KG1 (cell line): Measurements from ENCODE around the gene RNF213.

Experiments used
- DNase-seq: peaks from one replicate; lab custom pipeline; 2025; lab: John Stamatoyannopoulos, UW

RNF213 gene

DNA sequence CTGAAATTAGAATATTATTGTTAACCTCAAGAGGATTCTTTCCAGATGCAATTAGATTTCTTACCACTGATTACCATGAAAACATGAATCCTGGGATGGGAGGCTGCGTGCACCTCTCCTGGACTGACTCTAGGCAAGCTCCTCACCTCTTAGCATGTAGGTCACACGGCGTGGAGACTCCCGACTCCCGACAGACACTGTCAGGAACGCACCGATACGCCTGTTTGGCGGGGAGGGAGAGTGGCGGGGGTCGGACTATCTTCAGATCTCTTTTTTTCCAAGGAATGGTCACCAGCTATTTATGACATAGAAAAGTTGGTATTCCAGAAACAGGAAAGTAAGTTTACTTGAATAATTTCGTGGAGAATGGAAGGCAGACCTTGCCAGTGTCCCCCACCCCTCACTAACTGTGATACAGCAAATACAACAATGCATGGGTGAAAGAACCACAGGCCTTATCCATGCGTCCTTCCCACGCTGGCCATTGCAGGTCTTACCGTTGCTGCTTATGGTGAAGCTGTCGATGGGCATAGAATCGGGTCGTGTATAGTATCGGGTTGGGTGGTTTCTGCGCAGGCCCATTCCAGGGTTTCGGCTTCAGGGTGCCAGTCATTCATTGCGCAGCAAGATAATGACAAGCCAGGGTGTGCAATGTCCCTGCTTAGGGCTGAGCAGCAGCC is 91.7 kb downstream of the RNF213 start:
- DNase-seq: no peak

DNA sequence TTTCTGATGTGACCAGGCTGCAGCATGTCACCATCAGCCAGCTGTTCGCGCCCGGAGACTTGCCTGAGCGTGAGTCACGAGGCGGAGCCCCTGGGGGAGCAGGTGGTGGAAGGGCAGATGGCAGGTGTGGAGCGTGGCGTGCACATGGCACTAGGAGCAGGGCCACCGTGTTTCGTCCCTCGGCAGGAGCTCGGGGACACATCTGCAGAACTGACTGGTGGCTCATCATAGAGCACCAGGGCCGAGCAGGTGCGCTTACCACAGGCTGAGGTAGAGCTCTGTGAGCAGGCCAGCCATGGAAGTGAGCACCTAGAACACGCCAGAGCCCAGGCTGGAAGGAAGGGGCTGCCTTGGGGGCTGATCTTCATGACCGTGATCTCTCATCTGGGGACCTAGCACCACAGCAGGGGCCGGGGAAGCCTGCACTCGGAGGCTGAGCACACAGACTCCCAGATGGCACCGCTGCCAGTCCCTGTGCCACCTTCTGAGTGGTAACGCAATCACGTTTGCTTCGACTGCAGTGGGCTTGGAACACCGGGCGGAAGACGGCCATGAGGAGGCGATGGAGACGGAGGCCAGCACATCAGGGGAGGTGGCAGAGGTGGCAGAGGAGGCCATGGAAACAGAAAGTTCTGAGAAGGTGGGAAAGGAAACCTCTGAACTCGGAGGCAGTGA is 92.5 kb downstream of the RNF213 start:
- no peak for DNase-seq

GRCh38 chr17:80353718-80354275 is 93.1 kb downstream of the RNF213 start:
- DNase-seq: no peak

- no peak for DNase-seq
Observed at GRCh38 chr17:80354336-80354735, 93.7 kb downstream of the RNF213 start.

DNA sequence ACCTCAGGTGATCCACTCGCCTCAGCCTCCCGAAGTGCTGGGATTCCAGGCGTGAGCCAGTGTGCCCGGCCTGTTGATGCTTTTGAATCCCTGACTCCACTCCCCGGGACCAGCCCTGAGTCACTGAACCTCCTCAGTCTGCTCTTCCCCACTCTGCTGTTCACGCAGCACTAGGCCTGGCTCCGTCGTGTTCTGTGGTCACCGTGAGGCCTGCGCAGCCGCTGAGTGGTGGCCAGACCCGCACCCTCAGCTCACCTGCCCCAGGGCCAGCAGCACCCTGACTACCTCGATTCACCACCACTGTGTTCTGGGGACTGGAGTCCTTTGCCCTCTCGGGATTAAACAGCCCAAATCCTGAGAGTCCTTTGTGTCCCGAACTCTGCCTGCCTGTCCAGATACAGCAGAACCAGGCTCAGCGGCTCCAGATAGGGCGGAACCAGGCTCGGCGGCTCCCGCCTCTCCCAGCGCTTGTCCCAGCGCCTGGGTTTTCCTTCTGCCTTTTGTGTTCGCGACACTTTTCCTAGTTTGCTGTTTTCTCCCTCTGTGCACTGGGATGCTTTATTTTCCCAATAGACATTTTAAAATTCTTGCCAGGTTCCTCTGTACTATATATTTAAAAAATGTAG is 95.7 kb downstream of the RNF213 start:
- no peak for DNase-seq

GRCh38 chr17:80358131-80358530 is 97.5 kb downstream of the RNF213 start:
- no peak for DNase-seq

GRCh38 chr17:80358861-80359260 is 98.2 kb downstream of the RNF213 start:
- no peak for DNase-seq

GRCh38 chr17:80359422-80360110 is 98.9 kb downstream of the RNF213 start:
- DNase-seq: no peak

DNA sequence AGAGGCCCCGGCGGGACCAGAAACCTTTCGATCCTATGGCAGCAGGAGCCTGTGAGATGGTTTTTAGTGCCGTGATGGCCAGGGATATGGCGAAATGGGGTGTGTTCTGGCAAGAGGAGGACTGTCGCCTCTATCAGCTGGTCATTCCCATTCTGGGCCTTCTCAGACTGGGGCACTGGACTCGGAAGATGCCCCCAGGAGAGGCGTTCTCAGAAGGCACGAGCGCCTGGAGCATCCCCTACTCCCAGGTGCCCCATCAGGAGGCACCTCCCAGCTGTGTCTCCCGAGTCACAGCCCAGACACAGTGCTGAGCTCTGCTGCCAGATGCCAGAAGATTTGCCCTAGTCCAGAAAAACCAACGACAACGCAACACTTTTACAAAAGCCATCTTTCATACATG is 99.7 kb downstream of the RNF213 start:
- no peak for DNase-seq

DNA sequence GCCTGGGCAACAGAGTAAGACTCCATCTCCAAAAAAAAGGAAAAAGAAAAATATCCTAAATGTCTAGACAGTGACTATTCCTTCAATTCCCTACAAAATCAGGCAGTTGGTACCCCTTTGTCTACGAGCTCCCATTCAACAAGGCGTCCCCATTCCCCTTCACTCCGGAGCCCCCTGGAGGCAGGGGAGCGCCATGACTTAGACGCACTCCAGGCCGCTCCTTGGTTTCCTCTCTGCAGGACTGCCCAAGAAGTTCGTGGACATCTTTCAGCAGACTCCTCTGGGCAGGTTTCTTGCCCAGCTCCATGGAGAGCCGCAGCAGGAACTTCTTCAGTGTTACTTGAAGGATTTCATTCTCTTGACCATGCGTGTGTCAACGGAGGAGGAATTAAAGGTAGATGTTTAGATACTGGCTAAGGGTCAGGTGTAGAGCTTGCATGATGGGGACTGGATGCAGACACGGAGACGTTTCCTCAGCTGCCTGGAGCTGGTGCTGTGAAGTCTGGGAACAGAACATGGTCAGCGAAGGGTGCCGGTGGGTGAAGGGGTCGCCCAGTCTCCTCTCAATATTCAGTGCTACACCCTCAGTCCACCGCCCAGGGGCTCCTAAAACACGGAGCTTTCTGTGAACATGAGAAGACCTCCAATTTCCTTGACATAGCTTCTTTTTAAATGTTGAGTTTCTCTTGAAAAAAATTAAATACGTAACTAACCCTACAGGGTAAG is 101.0 kb downstream of the RNF213 start:
- DNase-seq: no peak

- no peak for DNase-seq
Observed at GRCh38 chr17:80362428-80363119, 101.9 kb downstream of the RNF213 start.

- no peak for DNase-seq
Observed at GRCh38 chr17:80363120-80363515, 102.5 kb downstream of the RNF213 start.

DNA sequence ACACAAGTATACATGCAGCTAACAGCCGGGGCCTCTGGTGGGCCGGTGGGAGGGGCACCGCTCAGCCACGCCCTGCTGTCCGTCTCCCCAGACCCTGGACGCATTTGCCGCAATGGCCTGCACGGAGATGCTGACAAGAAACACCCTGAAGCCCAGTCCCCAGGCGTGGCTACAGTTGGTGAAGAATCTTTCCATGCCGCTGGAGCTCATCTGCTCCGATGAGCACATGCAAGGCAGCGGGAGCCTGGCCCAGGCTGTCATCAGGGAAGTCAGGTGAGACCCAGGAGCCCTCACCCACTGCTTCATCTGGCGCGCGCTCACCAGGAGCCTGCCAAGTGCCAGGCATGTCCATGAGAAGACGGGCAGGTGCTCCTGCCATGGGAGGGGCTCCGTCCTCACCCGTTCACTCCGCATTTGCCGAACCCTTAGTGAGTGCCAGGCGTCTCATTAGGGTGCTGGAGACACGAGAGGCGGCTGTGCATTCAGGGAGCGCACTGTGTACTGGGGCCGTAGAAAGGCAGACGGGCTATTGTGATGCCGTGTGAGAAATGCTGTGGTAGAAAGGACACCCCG is 103.0 kb downstream of the RNF213 start:
- DNase-seq: no peak

DNA sequence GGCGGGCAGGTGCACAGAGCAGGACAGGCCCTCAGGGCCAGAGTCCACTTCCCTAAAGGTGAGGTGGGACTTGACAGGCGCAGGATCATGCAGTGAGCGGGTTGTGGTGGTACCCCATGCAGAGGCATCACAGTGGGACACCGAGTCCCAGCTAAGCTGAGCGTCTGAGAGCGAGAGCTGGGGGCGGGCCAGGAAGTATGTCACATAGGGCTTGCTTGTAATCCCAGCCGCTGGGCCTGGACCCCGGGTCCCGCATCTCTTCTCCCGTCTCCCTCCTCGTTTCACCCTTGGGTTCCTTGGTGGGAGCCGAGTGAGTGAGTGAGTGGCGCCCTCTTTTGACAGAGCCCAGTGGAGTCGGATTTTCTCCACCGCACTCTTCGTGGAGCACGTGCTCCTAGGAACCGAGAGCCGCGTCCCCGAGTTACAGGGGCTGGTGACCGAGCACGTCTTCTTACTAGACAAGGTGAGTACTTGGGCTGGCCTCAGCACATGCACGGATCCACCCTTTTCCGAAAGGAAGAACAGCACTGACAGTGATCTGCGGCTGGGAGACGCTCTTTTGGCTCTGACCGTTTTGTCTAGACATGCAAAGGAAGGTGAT is 103.5 kb downstream of the RNF213 start:
- DNase-seq: no peak

GRCh38 chr17:80365001-80365965 is 104.6 kb downstream of the RNF213 start:
- no peak for DNase-seq

DNA sequence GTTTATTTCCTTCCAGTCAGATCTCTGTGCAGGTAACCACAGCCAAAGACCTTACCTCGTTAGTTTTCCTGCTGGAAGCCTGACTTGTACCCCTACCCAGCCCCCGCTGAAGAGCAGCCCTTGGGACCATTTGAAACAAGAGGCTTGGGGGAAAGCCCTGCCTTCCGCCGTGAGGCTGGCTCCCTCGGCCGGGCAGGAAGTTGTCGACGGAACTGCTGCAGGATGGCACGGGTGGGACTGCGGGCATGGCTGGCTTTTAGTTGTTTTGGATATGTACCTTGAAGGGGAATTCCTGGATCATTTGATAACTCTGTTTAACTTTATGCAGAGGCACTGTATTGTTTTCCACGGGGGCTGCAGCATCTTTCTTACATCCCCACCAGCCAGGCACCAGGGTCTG is 105.3 kb downstream of the RNF213 start:
- no peak for DNase-seq

DNA sequence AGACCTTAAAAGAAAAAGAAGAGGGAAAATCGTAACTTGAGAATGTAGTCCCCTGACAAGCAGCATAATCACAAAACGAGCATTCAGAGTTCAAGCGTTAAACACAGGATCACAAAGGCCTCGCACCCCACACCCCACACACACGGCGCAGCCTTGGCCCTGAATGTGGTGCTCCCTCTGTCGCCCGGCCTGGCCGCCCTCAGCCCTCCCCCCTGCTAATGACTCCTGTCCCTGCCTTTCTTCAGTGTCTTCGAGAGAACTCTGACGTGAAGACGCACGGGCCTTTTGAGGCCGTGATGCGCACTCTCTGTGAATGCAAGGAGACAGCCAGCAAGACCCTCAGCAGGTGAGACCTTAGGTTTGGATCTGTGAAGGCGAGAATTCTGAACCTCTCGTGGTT is 106.9 kb downstream of the RNF213 start:
- no peak for DNase-seq

- no peak for DNase-seq
Observed at GRCh38 chr17:80371196-80371595, 110.5 kb downstream of the RNF213 start.

DNA sequence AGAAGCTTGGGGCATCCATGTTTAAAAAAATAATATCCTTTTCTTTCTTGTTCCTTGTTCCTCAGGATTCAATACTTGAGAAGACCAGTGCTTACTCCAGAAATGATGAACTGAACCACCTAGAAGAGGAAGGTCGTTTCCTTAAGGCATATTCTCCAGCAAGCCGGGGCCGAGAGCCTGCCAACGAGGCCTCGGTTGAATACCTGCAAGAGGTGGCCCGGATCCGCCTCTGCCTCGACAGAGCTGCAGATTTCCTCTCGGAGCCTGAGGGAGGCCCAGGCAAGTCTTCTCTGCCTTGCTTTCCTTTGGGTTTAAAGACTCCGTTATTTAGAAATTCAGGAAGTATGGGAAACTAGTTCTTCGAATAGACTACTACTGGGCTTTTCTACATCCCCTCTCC is 111.8 kb downstream of the RNF213 start:
- DNase-seq: no peak
